Colonic mucosa (tissue), 4 donors: Measurements from ENCODE around the gene KCNH2. TPM values are rescaled to one million over a fixed set of nuclear protein-coding genes. Genes with fewer than 3 reads are reported as not detected.

Source experiments
- DNase-seq: peaks from one replicate; pipeline ENCODE4 v3.0.0-alpha.2; 2020
- H3K27ac ChIP-seq: fragments of 200-600 bp; one replicate; pipeline ENCODE4 v1.8.0; 2021
- H3K27me3 ChIP-seq: fragments of 200-600 bp; one replicate; pipeline ENCODE4 v1.8.0; 2021
- H3K36me3 ChIP-seq: fragments of 200-600 bp; one replicate; pipeline ENCODE4 v1.8.0; 2021
- H3K4me1 ChIP-seq: fragments of 200-600 bp; one replicate; pipeline ENCODE4 v1.8.0; 2021; ENCODE audit warnings: mild to moderate bottlenecking
- H3K4me3 ChIP-seq: fragments of 200-600 bp; one replicate; pipeline ENCODE4 v1.8.0; 2021
- H3K9ac ChIP-seq, 2 donors: one replicate each; pipeline ENCODE4 v1.7.0; 2013; ENCODE audit warnings: control low read depth in 2 of 2, low read depth in 2 of 2, low read length in 2 of 2
- H3K9me3 ChIP-seq: fragments of 200-600 bp; one replicate; pipeline ENCODE4 v1.8.0; 2021
- CTCF ChIP-seq: fragments of 200-600 bp; IDR thresholded peaks from one replicate; pipeline ENCODE4 v1.8.0; 2022; ENCODE audit warnings: antibody characterized with exemption, mild to moderate bottlenecking
- intact Hi-C: fragments of 100-400 bp; cut with DNase I; formaldehyde crosslinking; loops from one replicate; pipeline ENCODE4 v1.14.1; 2022
- total RNA-seq, 2 donors: library from RNA; stranded (reverse); fragmentation: NEBNext Ultra II Directional in 1 of 2; extraction: Animal tissue kit (Norgen Biotek cat#: 25700) in 1 of 2; gene quantifications; one replicate each; pipeline ENCODE4 v1.2.1, GENCODE V29; 2021
- donor health status: healthy.
- donor health status: DM: no; HTN: no; CAD: no.
- donor health status: DM: no; HTN: no; CAD: no.

Gene KCNH2
- total RNA-seq, 2 donors from 2014 or later, result 3.3 to 8.8 TPM

GRCh38 chr7:150974468-150975391, 3.4 kb downstream of the KCNH2 start:
- Histone ChIP-seq H3K27ac (peak overlapping the region; percentile 62), H3K9ac (peak overlapping the region; percentile 50 to 58), H3K27me3 (peaks cover 18% of the 10 kb centered on the region), H3K4me1 (no peaks in the 10 kb centered on the region), H3K4me3 (peak overlapping the region; percentile 42), H3K36me3 (no peaks in the 10 kb centered on the region), H3K9me3 (no peaks in the 10 kb centered on the region)
- no peak for TF ChIP-seq CTCF
- intact Hi-C loops, result no loop called here
- DNase-seq, result peak; percentile 87

- Histone ChIP-seq H3K27ac (peak overlapping the region; percentile 62), H3K9ac (peak overlapping the region; percentile 35 to 58), H3K27me3 (peaks cover 10% of the 10 kb centered on the region), H3K4me3 (peak overlapping the region; percentile 42), H3K36me3 (no peaks in the 10 kb centered on the region), H3K9me3 (no peaks in the 10 kb centered on the region), H3K4me1 (no peaks in the 10 kb centered on the region)
- DNase-seq, result peak; percentile 85
- intact Hi-C loops, result no loop called here
- TF ChIP-seq CTCF, result no peak
These were observed 4.3 kb downstream of the KCNH2 start for GRCh38 chr7:150973571-150974451.

GRCh38 chr7:150972741-150973140, 5.4 kb downstream of the KCNH2 start:
- H3K9ac ChIP-seq, result no peak overlapping the region
- no peaks in the 10 kb centered on the region for H3K4me1 ChIP-seq
- no peak for TF ChIP-seq CTCF
- intact Hi-C loops, result no loop called here
- H3K27me3 ChIP-seq, result peaks cover 10% of the 10 kb centered on the region
- H3K36me3 ChIP-seq, result no peaks in the 10 kb centered on the region
- no peaks in the 10 kb centered on the region for H3K9me3 ChIP-seq
- H3K27ac ChIP-seq, result no peak overlapping the region
- H3K4me3 ChIP-seq, result no peak overlapping the region
- DNase-seq, result no peak

GRCh38 chr7:150972023-150972468, 6.1 kb downstream of the KCNH2 start:
- H3K27ac ChIP-seq, result no peak overlapping the region
- no peaks in the 10 kb centered on the region for H3K9me3 ChIP-seq
- H3K9ac ChIP-seq, result no peak overlapping the region
- no peak for TF ChIP-seq CTCF
- intact Hi-C loops, result no loop called here
- no peaks in the 10 kb centered on the region for H3K4me1 ChIP-seq
- H3K4me3 ChIP-seq, result no peak overlapping the region
- peaks cover 4% of the 10 kb centered on the region for H3K27me3 ChIP-seq
- H3K36me3 ChIP-seq, result no peaks in the 10 kb centered on the region
- no peak for DNase-seq

- no peaks in the 10 kb centered on the region for H3K9me3 ChIP-seq
- DNase-seq, result no peak
- no peaks in the 10 kb centered on the region for H3K36me3 ChIP-seq
- no peak overlapping the region for H3K27ac ChIP-seq
- H3K27me3 ChIP-seq, result no peaks in the 10 kb centered on the region
- H3K4me1 ChIP-seq, result no peaks in the 10 kb centered on the region
- no peak overlapping the region for H3K9ac ChIP-seq
- intact Hi-C loops, result no loop called here
- TF ChIP-seq CTCF, result no peak
- no peak overlapping the region for H3K4me3 ChIP-seq
These were observed 6.7 kb downstream of the KCNH2 start for GRCh38 chr7:150971242-150972022.
